Pancreas (tissue), 10 donors: ENCODE data around the gene ZBTB18. TPM values are rescaled to one million over a fixed set of nuclear protein-coding genes. Genes with fewer than 3 reads are reported as not detected.

Source experiments
- ATAC-seq, 4 donors: fragments of 200-7000 bp; cut with Tn5 transposase; one replicate each; pipeline versions ENCODE4 v1.8.0 to v1.9.1; 2020; ENCODE audit warnings: mild to moderate bottlenecking in 4 of 4, moderate library complexity in 4 of 4
- DNase-seq, 6 donors: peaks; one replicate each; pipeline ENCODE4 v3.0.0-alpha.2; 2020
- FAIRE-seq: peaks from 2 replicates; lab custom pipeline; 2012; peaks lifted over from hg19 to GRCh38; lab: Jason Lieb, UNC
- H3K27ac ChIP-seq, 4 donors: fragments of 200-600 bp; sonication (generic); 1 replicate in 3 of 4; 2 replicates in 1 of 4; pipeline versions ENCODE4 v1.5.0 to v1.8.0; 2020
- H3K27me3 ChIP-seq, 4 donors: fragments of 200-600 bp; one replicate each; pipeline ENCODE4 v1.8.0; 2021
- H3K36me3 ChIP-seq, 3 donors: fragments of 200-600 bp; sonication (generic) in 1 of 3; one replicate each; pipeline versions ENCODE4 v1.5.0 to v1.8.0; 2020 to 2021
- H3K4me1 ChIP-seq, 3 donors: fragments of 200-600 bp; one replicate each; pipeline ENCODE4 v1.8.0; 2021
- H3K4me3 ChIP-seq, 4 donors: fragments of 200-600 bp; sonication (generic) in 2 of 4; one replicate each; pipeline versions ENCODE4 v1.5.0 to v1.8.0; 2020 to 2021
- H3K9me3 ChIP-seq, 4 donors: fragments of 200-600 bp; one replicate each; pipeline ENCODE4 v1.8.0; 2021
- WGBS, 2 donors: extraction: QIAGEN DNeasy Blood & Tissue Kit; methylation state at CpG; one replicate each; pipeline ENCODE4 v1.1.7; 2013; 5-methylcytosine and 5-hydroxymethylcytosine counted together
- intact Hi-C, 3 donors: fragments of 100-400 bp; cut with DNase I; formaldehyde crosslinking; loops; one replicate each; pipeline versions ENCODE4 v1.11.1 to v1.14.2; 2022
- polyA plus RNA-seq, 2 donors: library from polyadenylated mRNA; stranded (reverse); fragments of 200-250 nt; gene quantifications; one replicate each; pipeline ENCODE4 v1.2.3, GENCODE V29; 2013
- total RNA-seq, 6 donors: library from RNA; stranded (reverse); fragmentation: NEBNext Ultra II Directional in 4 of 6; extraction: Animal tissue kit (Norgen Biotek cat#: 25700) in 4 of 6; gene quantifications; one replicate each; pipeline versions ENCODE4 v1.2.1 to v1.2.4, GENCODE V29; 2021 to 2023
- TF ChIP-seq, protein P1 (sequence below), 4 donors: fragments of 200-600 bp; sonication (generic) in 3 of 4; IDR thresholded peaks; one replicate each; pipeline versions ENCODE4 v1.5.0 to v1.8.0; 2021; ENCODE audit warnings: antibody characterized with exemption in 4 of 4
- donor health status: healthy with polysubstance abuse.
- donor health status: DM: no; HTN: no; CAD: no; lungs with moderate emphysema.
- donor health status: DM: no; HTN: no; CAD: no.
- donor health status: control.
- donor health status: control.
- donor health status: Bipolar disorder and iron deficiency.
- donor health status: DM: yes; HTN: yes; CAD: no.
- donor health status: DM: no; HTN: no; CAD: no.
- donor health status: DM: no; HTN: no; CAD: no.
- donor health status: DM: yes; HTN: yes; CAD: no.

ZBTB18 gene
- total and polyA plus RNA-seq, 8 donors = 12.8 to 18.5 (median 14.5) TPM

DNA sequence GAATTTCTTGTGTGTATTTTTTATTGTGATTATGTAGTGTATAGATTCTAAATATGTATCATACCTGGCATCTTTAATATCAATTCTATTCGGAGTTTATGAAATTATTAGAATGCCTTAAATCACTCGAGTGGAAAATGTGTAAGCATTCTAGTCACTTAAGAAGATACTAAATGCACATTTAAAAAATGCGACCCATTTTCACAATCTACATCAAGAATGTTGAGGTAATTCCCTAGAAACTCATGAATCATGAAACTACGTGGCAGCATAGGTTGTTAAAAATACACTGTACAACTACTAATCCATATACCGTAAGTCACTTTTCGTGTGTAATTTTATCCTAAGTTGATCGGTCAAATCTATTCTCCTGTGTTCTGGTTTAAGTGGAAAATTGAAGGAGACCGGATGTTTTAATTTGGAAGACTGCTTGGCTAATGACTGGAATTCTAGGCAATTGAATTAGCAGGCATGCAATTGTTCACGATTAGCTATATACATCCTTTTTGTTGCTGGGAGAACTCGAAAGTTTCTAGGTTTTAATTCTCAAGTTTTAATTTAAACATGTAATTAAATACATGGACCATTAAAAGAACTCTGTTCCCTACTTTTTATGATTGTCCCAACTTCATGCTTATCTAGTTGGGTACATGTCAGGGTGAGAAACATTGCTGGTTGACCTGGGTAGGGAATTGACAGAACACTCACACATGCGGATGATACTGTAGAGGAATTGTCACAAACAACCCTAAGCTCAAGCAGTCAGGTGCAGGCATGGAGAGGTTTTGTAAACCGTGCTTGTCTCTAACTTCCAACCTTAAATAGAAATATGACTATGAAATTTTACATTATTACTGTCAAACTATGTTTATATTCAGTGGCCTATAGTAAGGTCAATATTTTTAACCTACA, 6.6 kb downstream of the ZBTB18 start:
- no peaks in the 10 kb centered on the region for H3K27me3 ChIP-seq
- peaks cover 0 to 16% (median 10%) of the 10 kb centered on the region in 3 donors for H3K36me3 ChIP-seq
- intact Hi-C loops = no loop called here
- H3K4me3 ChIP-seq = no peak overlapping the region
- DNase-seq (no peak), FAIRE-seq (peak; percentile 17), ATAC-seq (no peak)
- H3K4me1 ChIP-seq = peaks cover 19 to 39% (median 28%) of the 10 kb centered on the region in 3 donors
- no peak overlapping the region for H3K27ac ChIP-seq
- H3K9me3 ChIP-seq = no peaks in the 10 kb centered on the region
- WGBS, 2 donors = 92% methylated on average over 12 of the region's 12 CpGs
- TF ChIP-seq, protein P1, sequence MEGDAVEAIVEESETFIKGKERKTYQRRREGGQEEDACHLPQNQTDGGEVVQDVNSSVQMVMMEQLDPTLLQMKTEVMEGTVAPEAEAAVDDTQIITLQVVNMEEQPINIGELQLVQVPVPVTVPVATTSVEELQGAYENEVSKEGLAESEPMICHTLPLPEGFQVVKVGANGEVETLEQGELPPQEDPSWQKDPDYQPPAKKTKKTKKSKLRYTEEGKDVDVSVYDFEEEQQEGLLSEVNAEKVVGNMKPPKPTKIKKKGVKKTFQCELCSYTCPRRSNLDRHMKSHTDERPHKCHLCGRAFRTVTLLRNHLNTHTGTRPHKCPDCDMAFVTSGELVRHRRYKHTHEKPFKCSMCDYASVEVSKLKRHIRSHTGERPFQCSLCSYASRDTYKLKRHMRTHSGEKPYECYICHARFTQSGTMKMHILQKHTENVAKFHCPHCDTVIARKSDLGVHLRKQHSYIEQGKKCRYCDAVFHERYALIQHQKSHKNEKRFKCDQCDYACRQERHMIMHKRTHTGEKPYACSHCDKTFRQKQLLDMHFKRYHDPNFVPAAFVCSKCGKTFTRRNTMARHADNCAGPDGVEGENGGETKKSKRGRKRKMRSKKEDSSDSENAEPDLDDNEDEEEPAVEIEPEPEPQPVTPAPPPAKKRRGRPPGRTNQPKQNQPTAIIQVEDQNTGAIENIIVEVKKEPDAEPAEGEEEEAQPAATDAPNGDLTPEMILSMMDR (IDR thresholded peaks at IDR 0.05) = no peak

- peak; percentile 39 for FAIRE-seq
- H3K27ac ChIP-seq = peak overlapping the region in 2 of 4 donors; percentile 59 to 64
- TF ChIP-seq, protein P1 (IDR thresholded peaks at IDR 0.05) = no peak
- intact Hi-C loops = no loop called here
- WGBS, 2 donors = 90 to 96% methylated on average over 1 of the region's 1 CpG
- H3K9me3 ChIP-seq = no peaks in the 10 kb centered on the region
- ATAC-seq = peak in 1 of 4 donors; percentile 18
- H3K36me3 ChIP-seq = peaks cover 0 to 4% (median 1%) of the 10 kb centered on the region in 3 donors
- no peaks in the 10 kb centered on the region for H3K27me3 ChIP-seq
- H3K4me1 ChIP-seq = peaks cover 19 to 32% (median 29%) of the 10 kb centered on the region in 3 donors
- no peak for DNase-seq
- no peak overlapping the region for H3K4me3 ChIP-seq
Observed at GRCh38 chr1:244060117-244060516, 9.0 kb downstream of the ZBTB18 start.

GRCh38 chr1:244060686-244061085, 9.6 kb downstream of the ZBTB18 start:
- intact Hi-C loops = no loop called here
- H3K36me3 ChIP-seq = no peaks in the 10 kb centered on the region
- TF ChIP-seq, protein P1 (IDR thresholded peaks at IDR 0.05) = no peak
- ATAC-seq (peak in 3 of 4 donors; percentile 77 to 88 (median 86)), FAIRE-seq (no peak), DNase-seq (no peak)
- H3K4me3 ChIP-seq = no peak overlapping the region
- no peaks in the 10 kb centered on the region for H3K9me3 ChIP-seq
- peaks cover 24 to 31% (median 27%) of the 10 kb centered on the region in 3 donors for H3K4me1 ChIP-seq
- peak overlapping the region in 2 of 4 donors; percentile 59 to 64 for H3K27ac ChIP-seq
- H3K27me3 ChIP-seq = no peaks in the 10 kb centered on the region
- 14 to 18% methylated on average over 2 of the region's 2 CpGs for WGBS, 2 donors

DNA sequence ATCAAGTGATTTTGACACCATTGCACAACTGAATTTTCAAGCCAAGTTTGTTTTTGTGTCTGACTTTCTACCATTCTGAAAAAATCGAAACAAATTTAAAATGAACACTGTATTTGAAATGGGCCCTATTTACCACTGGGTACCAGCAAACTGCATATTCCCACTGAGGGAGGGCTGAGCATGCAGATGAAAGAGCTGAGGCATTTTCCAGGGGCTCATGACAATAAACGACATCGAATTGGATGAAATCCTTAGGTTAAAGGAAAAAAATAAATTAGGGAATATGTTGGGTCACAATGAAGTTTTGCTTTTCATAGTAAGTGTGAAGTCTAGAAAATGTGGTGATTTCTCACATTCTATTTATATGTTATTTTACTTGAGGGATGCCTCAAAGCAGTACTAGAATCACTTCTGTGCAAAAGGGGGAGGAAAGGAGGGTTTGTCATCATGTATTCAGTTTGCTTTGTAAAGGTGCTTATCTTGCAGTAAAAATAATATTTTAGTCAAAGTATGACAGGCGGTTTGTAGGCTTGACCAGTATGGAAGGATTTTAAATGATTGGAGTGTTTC, 11.2 kb downstream of the ZBTB18 start:
- FAIRE-seq (no peak), DNase-seq (no peak), ATAC-seq (no peak)
- TF ChIP-seq, protein P1 (IDR thresholded peaks at IDR 0.05) = no peak
- 93 to 96% methylated on average over 4 of the region's 4 CpGs for WGBS, 2 donors
- H3K4me1 ChIP-seq = peaks cover 18 to 30% (median 18%) of the 10 kb centered on the region in 3 donors
- no peak overlapping the region for H3K4me3 ChIP-seq
- no peak overlapping the region for H3K27ac ChIP-seq
- H3K27me3 ChIP-seq = no peaks in the 10 kb centered on the region
- intact Hi-C loops = no loop called here
- no peaks in the 10 kb centered on the region for H3K9me3 ChIP-seq
- no peaks in the 10 kb centered on the region for H3K36me3 ChIP-seq
